Testis (tissue), 2 donors: ENCODE results near the gene TMEM74B.

Source experiments
- CTCF ChIP-seq, 3 experiments: fragments of 450-650 bp in 2 of 3; fragments of 200-600 bp in 1 of 3; sonication (generic) in 1 of 3; IDR thresholded peaks; one replicate each; pipeline ENCODE4 v1.5.1; 2016 to 2019; ENCODE audit warnings: antibody characterized with exemption in 3 of 3, mild to moderate bottlenecking in 2 of 3, moderate library complexity in 1 of 3
- POLR2A ChIP-seq: fragments of 450-650 bp; IDR thresholded peaks from one replicate; pipeline ENCODE4 v1.6.1; 2017; ENCODE audit warnings: antibody characterized with exemption, mild to moderate bottlenecking, moderate library complexity

- TF ChIP-seq CTCF (IDR thresholded peaks at IDR 0.05) (no peak), POLR2A (no peak)
These were observed 18.8 kb upstream of the TMEM74B start for GRCh38 chr20:1203630-1204029.
